ENCODE data around the gene SEMA3G.

SEMA3G gene

DNA sequence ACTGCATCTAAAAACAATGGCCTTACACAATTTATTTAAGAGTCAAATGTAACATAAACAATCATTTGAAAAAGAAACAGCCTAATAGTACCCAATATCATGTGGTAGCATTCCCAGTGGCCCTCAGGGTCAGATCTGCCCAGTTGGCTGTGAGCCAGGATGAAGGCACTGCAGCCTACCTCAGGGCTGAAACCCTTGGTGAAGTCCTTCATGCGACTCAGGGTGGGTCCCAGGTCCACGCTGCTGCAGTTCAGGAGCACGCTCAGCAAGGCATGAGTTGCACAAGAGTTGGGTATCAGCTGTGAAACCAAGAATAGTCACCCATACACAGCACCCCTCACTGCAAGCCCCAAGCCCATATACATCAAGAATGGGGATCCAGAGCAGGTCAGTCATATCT, 37.1 kb downstream of the SEMA3G start:
- DNase-seq, result no peak

GRCh38 chr3:52406791-52407510, 38.0 kb downstream of the SEMA3G start:
- no peak for DNase-seq

GRCh38 chr3:52406231-52406661, 38.7 kb downstream of the SEMA3G start:
- DNase-seq, result no peak

DNA sequence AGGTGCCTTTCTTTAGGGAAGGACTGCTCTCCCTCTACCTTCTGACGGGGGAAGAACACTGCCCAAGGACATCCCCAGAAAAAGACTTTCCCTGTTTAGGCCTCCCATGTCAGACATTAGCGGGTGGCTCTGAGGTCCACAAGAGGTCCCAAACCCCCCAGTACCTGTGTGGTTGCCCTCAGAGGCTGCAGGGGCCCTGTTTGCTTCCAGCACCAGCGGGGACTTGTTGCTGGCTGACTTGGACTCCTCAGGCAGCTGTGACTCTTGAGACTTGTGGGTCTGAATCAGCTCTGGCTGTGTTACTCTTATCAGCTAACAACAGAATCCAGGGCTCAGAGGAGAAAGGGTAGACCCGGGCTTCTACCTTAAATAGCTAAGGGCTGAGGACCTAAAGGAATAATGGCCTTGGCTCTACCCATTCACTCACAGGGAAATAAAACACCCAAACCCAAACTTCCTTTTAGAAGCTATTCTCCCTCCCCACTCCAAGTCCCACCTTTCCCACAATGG, 39.2 kb downstream of the SEMA3G start:
- DNase-seq, result no peak

DNA sequence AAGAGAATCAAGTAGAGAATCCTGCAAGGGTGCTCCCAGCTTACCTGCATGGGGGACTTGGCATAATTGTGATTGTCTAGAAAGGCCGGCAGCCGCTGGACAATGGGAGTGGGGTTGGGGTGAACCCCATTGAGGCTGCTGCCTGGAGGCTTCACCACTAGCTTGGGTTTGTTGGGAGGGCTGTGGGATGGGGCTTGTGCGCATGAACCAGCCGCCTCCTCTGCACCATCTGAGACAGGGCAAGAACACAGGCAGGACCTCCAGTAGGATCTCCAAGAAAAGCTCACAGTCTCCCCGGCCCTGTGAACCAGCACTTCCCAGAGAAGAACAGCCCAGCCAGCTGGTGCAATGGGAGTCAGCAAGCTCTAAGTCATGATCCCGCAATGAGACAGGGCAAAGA, 39.8 kb downstream of the SEMA3G start:
- DNase-seq, result no peak

DNA sequence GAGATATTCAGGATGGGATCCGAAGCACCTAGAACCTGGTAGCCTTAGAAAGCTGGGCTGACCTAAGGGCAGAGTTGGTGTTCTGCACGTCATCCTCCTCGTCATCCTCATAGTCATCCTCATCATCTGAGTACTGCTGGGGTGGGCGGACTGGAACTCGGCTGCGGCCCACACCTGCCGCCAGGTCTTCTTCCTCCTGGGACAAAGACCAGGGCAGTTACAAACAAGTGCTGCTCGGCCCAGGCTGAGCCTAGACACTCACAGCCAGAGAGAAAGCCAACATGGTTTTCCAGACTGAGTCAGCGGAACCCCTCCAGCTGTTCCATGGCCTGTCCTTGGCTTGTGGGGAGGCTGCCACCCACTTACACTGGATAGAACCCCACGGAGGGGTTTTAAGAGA, 40.5 kb downstream of the SEMA3G start:
- DNase-seq, result no peak

DNA sequence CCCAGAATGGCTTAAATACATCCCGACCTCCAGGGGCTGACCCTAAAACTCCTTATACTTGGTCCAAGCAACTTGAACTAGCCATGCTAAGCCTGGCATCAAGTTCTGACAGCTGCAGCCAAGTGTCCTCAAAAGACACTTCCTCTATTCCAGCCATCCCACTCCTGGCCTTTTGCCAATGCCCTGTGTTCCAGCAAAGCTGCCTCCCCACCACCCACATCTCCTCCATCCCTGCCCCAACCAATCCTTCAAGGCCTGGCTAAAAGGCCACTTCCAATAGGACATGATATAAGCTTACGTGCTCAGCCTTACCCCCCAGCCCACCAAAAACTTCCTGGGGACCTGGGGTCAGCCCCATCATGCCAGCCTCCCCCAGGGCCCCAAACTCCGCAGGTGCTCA, 40.9 kb downstream of the SEMA3G start:
- no peak for DNase-seq

GRCh38 chr3:52403271-52403841, 41.5 kb downstream of the SEMA3G start:
- DNase-seq, result no peak

DNA sequence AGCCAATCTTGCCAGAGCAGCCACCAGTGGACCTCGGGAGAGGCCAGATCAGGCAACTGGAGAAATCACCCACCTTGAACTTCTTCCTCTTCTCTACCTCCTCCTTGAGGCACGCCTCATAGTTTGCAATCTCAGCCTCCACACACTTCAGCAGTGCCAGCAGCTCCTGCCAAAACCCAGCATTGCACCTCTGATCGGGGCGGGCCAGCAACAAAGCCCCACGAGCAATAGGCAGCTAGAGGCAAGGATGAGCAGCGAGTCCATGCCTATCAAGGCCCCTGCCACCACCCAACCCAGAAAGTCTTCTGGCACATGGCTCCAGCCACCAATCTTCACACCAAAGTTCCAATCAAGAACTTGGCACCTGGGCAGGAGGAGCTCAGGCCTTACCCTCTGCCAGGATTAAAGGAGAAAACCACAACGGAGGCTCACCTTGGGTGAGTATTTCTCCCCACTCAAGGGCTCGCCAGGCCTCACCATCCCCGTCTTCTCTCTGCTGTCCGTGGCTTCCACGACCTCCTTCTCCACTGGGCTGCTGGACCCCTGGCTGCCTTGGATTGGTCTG, 42.1 kb downstream of the SEMA3G start:
- DNase-seq, result no peak

- DNase-seq, result no peak
Measured at GRCh38 chr3:52402101-52402521, 42.8 kb downstream of the SEMA3G start.

DNA sequence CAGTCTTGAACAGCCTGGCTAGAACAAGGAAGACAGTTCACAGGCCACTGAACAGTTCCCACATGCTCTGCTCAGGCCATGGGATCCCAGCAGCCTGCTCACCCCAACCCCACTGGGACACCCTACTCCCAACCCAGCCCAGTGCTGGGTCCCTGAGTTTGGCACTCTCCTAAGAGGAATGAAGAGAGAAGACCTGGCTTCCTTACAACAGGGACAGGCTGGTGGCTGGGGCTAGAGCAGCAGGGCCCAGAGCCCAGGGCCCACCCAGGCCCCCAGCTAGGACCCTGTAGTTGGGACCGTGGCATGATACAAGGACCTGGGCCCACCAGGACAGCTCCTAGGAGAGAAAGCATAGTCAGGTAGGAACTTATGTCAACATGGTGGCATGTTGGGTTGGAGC, 43.4 kb downstream of the SEMA3G start:
- DNase-seq, result no peak

GRCh38 chr3:52401021-52401420, 43.9 kb downstream of the SEMA3G start:
- no peak for DNase-seq

DNA sequence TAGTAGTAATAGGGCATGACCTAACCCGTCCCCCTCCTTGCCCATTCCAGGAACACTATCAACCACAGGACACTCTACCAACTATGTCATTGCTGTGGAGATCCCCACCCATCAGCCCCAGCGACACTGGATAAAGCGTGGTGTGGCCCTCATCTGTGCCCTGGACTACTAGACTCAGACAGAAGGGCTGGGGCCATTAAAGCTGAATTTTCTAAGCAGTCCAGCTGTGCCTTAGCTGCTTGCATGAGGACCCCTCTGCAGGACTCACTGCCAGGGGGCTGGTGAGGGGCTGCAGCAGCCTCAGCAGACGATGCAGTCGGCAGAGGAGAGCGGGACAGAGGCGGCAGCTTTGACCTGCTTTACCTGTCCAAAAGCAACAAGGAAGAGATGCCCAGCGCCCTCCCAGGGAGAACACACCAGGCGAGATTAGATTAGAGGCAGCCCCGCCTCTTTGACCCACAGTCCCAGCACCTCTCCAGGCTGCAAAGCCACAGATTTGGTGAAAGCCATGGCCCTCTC, 44.6 kb downstream of the SEMA3G start:
- DNase-seq, result no peak

- DNase-seq, result no peak
Measured at GRCh38 chr3:52399593-52399992, 45.3 kb downstream of the SEMA3G start.

DNA sequence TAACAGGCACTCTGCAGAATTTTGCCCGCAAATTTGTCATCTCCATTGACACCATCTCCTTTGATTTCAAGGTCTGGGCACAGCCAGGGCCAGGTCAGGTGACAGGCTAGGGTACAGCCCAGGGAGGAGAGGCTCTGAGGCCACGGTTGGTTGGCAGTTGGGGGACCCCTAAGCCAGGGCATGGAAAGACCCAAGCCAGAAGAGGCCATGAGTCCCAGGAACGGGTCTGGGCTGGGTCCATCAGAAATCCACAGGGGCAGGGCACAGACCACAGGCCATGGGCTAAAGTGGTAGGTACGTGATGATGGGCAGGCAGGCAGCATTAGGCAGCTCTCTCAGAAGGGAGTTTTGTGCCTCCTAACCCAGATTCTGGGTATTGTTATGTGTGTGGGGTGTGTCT, 45.8 kb downstream of the SEMA3G start:
- DNase-seq, result no peak

GRCh38 chr3:52398670-52399081, 46.2 kb downstream of the SEMA3G start:
- no peak for DNase-seq

GRCh38 chr3:52397676-52398399, 47.1 kb downstream of the SEMA3G start:
- no peak for DNase-seq

GRCh38 chr3:52396907-52397591, 47.9 kb downstream of the SEMA3G start:
- no peak for DNase-seq

GRCh38 chr3:52396011-52396906, 48.6 kb downstream of the SEMA3G start:
- DNase-seq, result no peak

DNA sequence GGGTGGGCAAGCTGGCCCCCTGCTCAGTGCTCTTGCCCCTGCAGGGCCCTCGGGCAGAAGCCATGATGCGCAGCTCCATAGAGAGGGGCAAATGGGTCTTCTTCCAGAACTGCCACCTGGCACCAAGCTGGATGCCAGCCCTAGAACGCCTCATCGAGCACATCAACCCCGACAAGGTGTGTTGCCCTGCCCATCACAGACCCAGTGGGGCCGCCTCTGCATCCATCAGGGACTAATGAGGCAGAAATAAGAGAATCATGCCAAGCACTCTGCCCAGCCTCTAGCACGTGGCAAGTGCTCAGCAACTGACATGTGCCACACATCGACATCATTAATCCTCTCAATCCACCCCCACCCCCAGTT, 49.4 kb downstream of the SEMA3G start:
- DNase-seq, result no peak

DNA sequence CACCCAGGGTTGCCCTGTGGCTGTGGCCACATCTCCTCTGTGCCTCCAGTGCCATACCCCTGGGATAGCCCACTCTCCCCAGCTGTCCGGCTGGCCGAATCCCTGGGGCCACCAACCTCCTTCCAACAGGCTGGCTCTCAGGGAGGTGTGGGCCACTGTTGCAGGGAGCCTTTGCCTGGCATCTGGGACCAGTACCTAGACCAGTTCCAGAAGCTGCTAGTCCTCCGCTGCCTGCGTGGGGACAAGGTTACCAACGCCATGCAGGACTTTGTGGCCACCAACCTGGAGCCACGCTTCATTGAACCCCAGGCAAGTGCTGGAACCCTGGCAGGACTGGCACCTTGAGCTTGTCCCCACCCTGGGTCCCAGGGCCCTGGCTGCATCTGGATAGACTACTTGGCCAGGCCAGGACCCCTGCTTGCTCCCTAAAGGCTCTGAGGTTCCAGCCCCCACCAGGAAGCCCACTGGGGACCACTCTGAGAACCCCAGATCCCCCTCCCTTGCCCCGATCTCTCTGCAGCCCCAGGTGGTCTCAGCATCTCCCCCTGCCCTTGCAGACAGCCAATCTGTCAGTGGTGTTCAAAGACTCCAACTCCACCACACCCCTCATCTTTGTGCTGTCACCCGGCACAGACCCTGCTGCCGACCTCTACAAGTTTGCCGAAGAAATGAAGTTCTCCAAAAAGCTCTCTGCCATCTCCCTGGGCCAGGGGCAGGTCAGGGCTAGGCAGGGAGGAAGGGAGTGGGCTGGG, 50.0 kb downstream of the SEMA3G start:
- no peak for DNase-seq
